ENCODE results near the gene SHLD3. TPM values are rescaled to one million over a fixed set of nuclear protein-coding genes. Genes with fewer than 3 reads are reported as not detected.

The SHLD3 gene
- total RNA-seq, 6 experiments from 2014 or later = 0.76 to 1.8 (median 1.2) TPM

- peak within 1 kb of the TSS; percentile 71 to 91 (median 87) for H3K4me3 ChIP-seq
- 0% methylated on average over 15 of the region's 32 CpGs for WGBS (ENCODE audit: insufficient coverage, low coverage, low lambda C conversion rate, missing lambda C conversion rate)
- TF ChIP-seq POLR2A (IDR thresholded peaks at IDR 0.05) (peak; percentile 28), CTCF (IDR thresholded peaks at IDR 0.05) (no peak)
- peak; percentile 96 to 99 (median 98) for ATAC-seq
- intact Hi-C loops (cut with DNase I) = no loop called here
- no peaks in the 10 kb centered on the region for H3K27me3 ChIP-seq
- no peaks in the 10 kb centered on the region for H3K36me3 ChIP-seq
- H3K27ac ChIP-seq = peak within 1 kb of the TSS; percentile 46 to 79 (median 69)
- peaks cover 0 to 23% (median 9%) of the 10 kb centered on the region in 4 donors for H3K4me1 ChIP-seq
- H3K9me3 ChIP-seq = no peaks in the 10 kb centered on the region
- DNase-seq = peak; percentile 91 to 94 (median 94)
These were observed 729 bp upstream of the SHLD3 start, which contains the start of gene TRIM23 for GRCh38 chr5:65624025-65624570. TRIM23 (minus strand) TSS chr5:65624333; CDS start chr5:65624274, 59 bp downstream.

- H3K27ac ChIP-seq = peak overlapping the region in 1 of 3 donors; percentile 46
- TF ChIP-seq CTCF (IDR thresholded peaks at IDR 0.05) (no peak), POLR2A (IDR thresholded peaks at IDR 0.05) (no peak)
- H3K4me1 ChIP-seq = peaks cover 0 to 23% (median 9%) of the 10 kb centered on the region in 4 donors
- peak overlapping the region; percentile 71 to 91 (median 87) for H3K4me3 ChIP-seq
- intact Hi-C loops (cut with DNase I) = no loop called here
- ATAC-seq (no peak), DNase-seq (no peak)
- 63% methylated on average over 6 of the region's 6 CpGs for WGBS (ENCODE audit: insufficient coverage, low coverage, low lambda C conversion rate, missing lambda C conversion rate)
- peaks cover 0 to 10% (median 2%) of the 10 kb centered on the region in 4 donors for H3K36me3 ChIP-seq
- H3K27me3 ChIP-seq = no peaks in the 10 kb centered on the region
- H3K9me3 ChIP-seq = no peaks in the 10 kb centered on the region
These were observed 916 bp downstream of the SHLD3 start for GRCh38 chr5:65625743-65626142.

GRCh38 chr5:65630981-65631380, 6.2 kb downstream of the SHLD3 start:
- TF ChIP-seq POLR2A (IDR thresholded peaks at IDR 0.05) (no peak), CTCF (IDR thresholded peaks at IDR 0.05) (no peak)
- DNase-seq (no peak), ATAC-seq (no peak)
- H3K36me3 ChIP-seq = peaks cover 0 to 18% (median 3%) of the 10 kb centered on the region in 4 donors
- no peaks in the 10 kb centered on the region for H3K9me3 ChIP-seq
- intact Hi-C loops (cut with DNase I) = no loop called here
- H3K4me1 ChIP-seq = peaks cover 0 to 3% (median 0%) of the 10 kb centered on the region in 4 donors
- no peak overlapping the region for H3K27ac ChIP-seq
- no peak overlapping the region for H3K4me3 ChIP-seq
- H3K27me3 ChIP-seq = no peaks in the 10 kb centered on the region

GRCh38 chr5:65640240-65640639, 15.4 kb downstream of the SHLD3 start:
- no peaks in the 10 kb centered on the region for H3K4me1 ChIP-seq
- intact Hi-C loops (cut with DNase I) = no loop called here
- H3K4me3 ChIP-seq = no peak overlapping the region
- DNase-seq = no peak
- H3K36me3 ChIP-seq = peaks cover 0 to 23% (median 10%) of the 10 kb centered on the region in 4 donors
- no peak for ATAC-seq
- no peaks in the 10 kb centered on the region for H3K9me3 ChIP-seq
- H3K27me3 ChIP-seq = no peaks in the 10 kb centered on the region
- WGBS (ENCODE audit: insufficient coverage, low coverage, low lambda C conversion rate, missing lambda C conversion rate) = 90% methylated on average over 4 of the region's 4 CpGs
- no peak overlapping the region for H3K27ac ChIP-seq
- no peak for TF ChIP-seq CTCF (IDR thresholded peaks at IDR 0.05)
- TF ChIP-seq POLR2A (IDR thresholded peaks at IDR 0.05) = no peak

Data from right lobe of liver (tissue), 6 donors.